Neural crest cell (in vitro differentiated cells): ENCODE measurements around the gene RPAP3. TPM values are rescaled to one million over a fixed set of nuclear protein-coding genes. Genes with fewer than 3 reads are reported as not detected.

ENCODE experiments used
- DNase-seq: peaks from one replicate; pipeline ENCODE4 v3.0.0; 2021; ENCODE audit warnings: low read depth, mixed read lengths, low spot score
- H3K27ac Mint-ChIP-seq: one replicate; pipeline ENCODE4 v1.8.0; 2021; ENCODE audit warnings: mild to moderate bottlenecking, mixed read lengths; ENCODE audit not compliant: unreplicated experiment
- H3K27me3 Mint-ChIP-seq: 2 replicates; pipeline ENCODE4 v1.8.0; 2021; ENCODE audit warnings: low read depth, mild to moderate bottlenecking, mixed read lengths
- H3K36me3 Mint-ChIP-seq: 2 replicates; pipeline ENCODE4 v1.8.0; 2021; ENCODE audit warnings: low read depth, mild to moderate bottlenecking, mixed read lengths
- H3K4me1 Mint-ChIP-seq: 2 replicates; pipeline ENCODE4 v1.8.0; 2021; ENCODE audit warnings: mixed read lengths
- H3K4me3 Mint-ChIP-seq: one replicate; pipeline ENCODE4 v1.8.0; 2021; ENCODE audit warnings: mild to moderate bottlenecking, mixed read lengths
- H3K9me3 Mint-ChIP-seq: 2 replicates; pipeline ENCODE4 v1.8.0; 2021; ENCODE audit warnings: mixed read lengths
- CTCF ChIP-seq: fragments of 200-600 bp; sonication (generic); conservative IDR thresholded peaks from 2 replicates; pipeline ENCODE4 v1.5.0; 2021; ENCODE audit warnings: antibody characterized with exemption, mild to moderate bottlenecking
- total RNA-seq: library from RNA; stranded (reverse); gene quantifications from 2 replicates; pipeline ENCODE4 v1.2.1, GENCODE V29; 2021

Gene RPAP3
- total RNA-seq, 1 donor from 2014 or later, result 49.4 TPM

- no peak for TF ChIP-seq CTCF
- Mint-ChIP-seq H3K4me1 (peaks cover 32% of the 10 kb centered on the region), H3K36me3 (no peaks in the 10 kb centered on the region), H3K27me3 (no peaks in the 10 kb centered on the region), H3K9me3 (no peaks in the 10 kb centered on the region), H3K27ac (no peak overlapping the region), H3K4me3 (no peak overlapping the region)
- no peak for DNase-seq
These were observed 26.7 kb upstream of the RPAP3 start for GRCh38 chr12:47732504-47732903.

DNA sequence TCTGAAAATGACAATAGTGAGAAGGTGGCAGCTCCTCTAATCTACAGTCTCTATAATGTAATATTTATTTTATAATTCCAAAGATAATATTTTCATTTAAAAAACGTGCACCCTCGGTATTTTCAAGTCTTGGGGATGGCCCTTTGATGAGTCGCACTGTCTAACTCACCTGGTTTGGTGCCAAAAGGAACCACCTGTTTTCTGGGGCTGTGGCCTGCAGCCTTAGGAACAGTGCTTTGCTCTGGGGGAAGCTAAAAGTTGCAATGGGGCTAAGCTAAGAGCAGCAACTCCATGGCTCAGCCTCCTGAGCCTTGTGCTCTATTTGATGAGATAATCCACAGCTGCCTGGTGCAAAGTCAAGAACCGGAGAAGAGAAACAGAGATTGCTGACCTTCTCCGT, 25.9 kb upstream of the RPAP3 start:
- Mint-ChIP-seq H3K27me3 (no peaks in the 10 kb centered on the region), H3K9me3 (no peaks in the 10 kb centered on the region), H3K4me1 (peaks cover 25% of the 10 kb centered on the region), H3K36me3 (no peaks in the 10 kb centered on the region), H3K27ac (peak overlapping the region; percentile 35), H3K4me3 (no peak overlapping the region)
- TF ChIP-seq CTCF, result no peak
- DNase-seq, result no peak

- no peak for TF ChIP-seq CTCF
- H3K4me3 Mint-ChIP-seq, result no peak overlapping the region
- no peak for DNase-seq
- H3K9me3 Mint-ChIP-seq, result no peaks in the 10 kb centered on the region
- no peaks in the 10 kb centered on the region for H3K27me3 Mint-ChIP-seq
- H3K4me1 Mint-ChIP-seq, result peaks cover 25% of the 10 kb centered on the region
- no peaks in the 10 kb centered on the region for H3K36me3 Mint-ChIP-seq
- H3K27ac Mint-ChIP-seq, result no peak overlapping the region
These were observed 24.5 kb upstream of the RPAP3 start for GRCh38 chr12:47730341-47730744.

DNA sequence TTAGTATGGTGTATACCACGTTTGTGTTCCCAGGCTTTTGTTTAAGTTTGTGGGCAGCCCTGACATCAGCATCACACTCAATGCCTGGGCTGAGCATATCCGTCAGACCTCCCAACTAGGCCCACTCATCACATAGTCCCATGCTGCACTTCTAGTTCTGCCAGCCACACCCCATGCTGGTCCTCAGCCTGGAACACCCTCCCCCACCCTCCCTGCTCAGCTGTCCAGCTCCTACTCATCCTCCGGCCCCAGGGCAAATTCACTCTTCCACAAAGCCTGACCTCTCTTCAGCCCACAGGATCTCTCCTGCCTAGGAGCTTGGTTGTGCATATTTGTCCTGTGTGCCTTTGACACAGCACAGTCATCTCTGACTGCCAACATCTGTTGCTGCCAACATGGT, 23.4 kb upstream of the RPAP3 start:
- Mint-ChIP-seq H3K4me1 (peaks cover 15% of the 10 kb centered on the region), H3K9me3 (no peaks in the 10 kb centered on the region), H3K4me3 (no peak overlapping the region), H3K36me3 (no peaks in the 10 kb centered on the region), H3K27ac (no peak overlapping the region), H3K27me3 (no peaks in the 10 kb centered on the region)
- no peak for TF ChIP-seq CTCF
- no peak for DNase-seq

GRCh38 chr12:47725893-47726292, 20.1 kb upstream of the RPAP3 start:
- no peak for TF ChIP-seq CTCF
- peaks cover 24% of the 10 kb centered on the region for H3K4me1 Mint-ChIP-seq

More at GRCh38 chr12:47725893-47726292, 20.1 kb upstream of the RPAP3 start:
- Mint-ChIP-seq H3K9me3 (no peaks in the 10 kb centered on the region), H3K36me3 (no peaks in the 10 kb centered on the region), H3K4me3 (no peak overlapping the region), H3K27me3 (no peaks in the 10 kb centered on the region), H3K27ac (no peak overlapping the region)
- DNase-seq, result no peak
